Hematopoietic multipotent progenitor cell treated with erythropoietin and hydrocortisone succinate and interleukin-3 and kit ligand, for 4 days (in vitro differentiated cells): Measurements from ENCODE around the gene ART4.

Experiments
- DNase-seq: peaks from one replicate; pipeline ENCODE4 v3.0.0-alpha.2; 2015

ART4 gene

DNA sequence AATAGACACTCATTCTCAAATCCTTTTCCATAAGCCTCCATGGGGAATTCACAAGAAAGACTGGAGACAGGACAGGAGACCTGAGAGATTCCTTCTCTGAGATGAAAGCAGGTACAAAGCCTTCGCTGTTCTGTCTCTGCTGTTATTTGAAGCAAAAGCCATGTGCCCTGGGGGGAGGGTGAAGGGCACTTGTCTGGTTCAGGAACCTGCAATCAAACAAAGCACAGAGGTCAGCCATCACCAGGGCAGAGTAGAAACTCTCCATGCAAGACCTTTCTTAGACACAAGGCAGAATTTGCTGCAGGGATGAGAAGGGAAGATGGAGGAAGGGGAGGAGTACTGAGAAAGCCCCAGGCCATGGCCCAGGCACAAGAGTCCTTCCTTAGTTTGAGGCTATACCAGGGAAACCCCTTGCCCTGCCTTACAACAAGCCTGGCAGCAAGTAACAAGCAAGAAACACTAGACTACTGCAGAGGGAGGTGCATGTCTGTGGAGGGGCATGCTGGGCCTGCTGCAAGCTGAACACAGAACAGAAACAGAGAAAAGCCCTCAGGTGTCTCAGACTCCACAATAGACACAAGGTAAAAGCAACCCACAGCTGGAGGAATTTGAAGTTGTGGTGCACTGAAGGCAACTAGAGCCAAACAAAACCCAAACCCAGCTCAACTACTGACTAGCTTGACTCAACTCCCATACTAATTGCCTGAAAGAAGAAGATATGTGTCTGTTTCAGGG, 7.8 kb upstream of the ART4 start:
- DNase-seq = no peak

DNA sequence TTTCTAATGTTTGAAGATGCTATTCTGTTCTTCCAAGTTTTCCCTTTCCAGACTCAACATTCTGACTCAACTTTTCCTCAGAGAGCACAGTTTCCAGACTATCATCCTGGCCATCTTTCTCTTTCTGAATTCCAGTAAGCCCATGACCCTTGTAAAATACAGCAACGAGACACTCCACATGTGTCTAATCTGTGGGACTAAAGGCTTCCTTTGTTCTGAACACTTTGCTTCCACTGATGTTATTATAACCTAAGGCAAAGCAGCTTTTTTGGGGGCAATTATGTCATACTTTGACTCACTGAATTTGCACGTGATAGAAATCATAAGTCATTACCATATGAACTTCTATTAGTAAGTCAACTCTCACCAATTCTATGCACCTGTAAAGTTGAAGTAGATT, 6.3 kb upstream of the ART4 start:
- DNase-seq = no peak

- DNase-seq = no peak
Observed at GRCh38 chr12:14846876-14847580, 3.7 kb upstream of the ART4 start.

- peak; percentile 67 for DNase-seq
Observed at GRCh38 chr12:14846042-14846587, 2.8 kb upstream of the ART4 start.

- peak; percentile 86 for DNase-seq
Observed at GRCh38 chr12:14845350-14845750, 2.0 kb upstream of the ART4 start.

GRCh38 chr12:14844401-14844800, 1.1 kb upstream of the ART4 start:
- no peak for DNase-seq

DNA sequence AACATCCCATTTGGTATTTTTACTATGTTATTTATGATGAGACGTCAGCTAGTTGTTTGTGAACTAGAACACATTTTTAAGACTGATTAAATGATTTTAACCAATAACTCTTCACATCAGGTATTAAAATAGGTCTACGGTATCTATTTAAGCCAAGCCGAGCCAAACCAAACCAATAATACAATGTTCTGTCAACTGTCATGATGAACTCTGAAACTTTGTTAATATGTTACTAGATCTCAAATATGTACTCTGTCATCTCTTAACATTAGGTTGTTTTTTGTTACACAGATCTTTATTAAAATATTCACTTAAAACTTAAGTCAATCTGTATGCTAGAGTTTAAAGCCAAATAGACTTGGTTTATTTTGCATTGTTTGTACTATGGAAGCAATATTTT, 1.0 kb downstream of the ART4 start:
- DNase-seq = no peak

- DNase-seq = no peak
Observed at GRCh38 chr12:14841761-14842160, 1.6 kb downstream of the ART4 start.

DNA sequence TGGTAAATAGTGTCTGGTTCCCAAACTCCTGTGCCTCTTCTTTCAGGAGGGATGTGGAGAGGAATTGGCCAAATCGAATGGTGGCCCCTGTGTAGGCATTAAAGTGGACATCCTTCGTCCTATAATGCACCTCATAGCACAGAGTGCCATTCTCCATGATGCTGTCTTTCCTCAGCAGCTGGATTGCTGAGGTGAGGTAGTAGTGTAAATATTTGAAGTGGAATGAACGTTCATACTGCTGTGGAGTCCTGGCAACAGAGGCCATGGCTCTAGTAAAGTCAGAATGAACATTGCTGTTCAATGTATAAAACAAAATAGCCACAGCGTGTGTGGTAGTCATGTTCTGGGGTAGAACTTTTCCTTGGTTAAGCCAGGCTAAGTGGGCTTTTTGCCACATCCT, 2.7 kb downstream of the ART4 start:
- DNase-seq = no peak

DNA sequence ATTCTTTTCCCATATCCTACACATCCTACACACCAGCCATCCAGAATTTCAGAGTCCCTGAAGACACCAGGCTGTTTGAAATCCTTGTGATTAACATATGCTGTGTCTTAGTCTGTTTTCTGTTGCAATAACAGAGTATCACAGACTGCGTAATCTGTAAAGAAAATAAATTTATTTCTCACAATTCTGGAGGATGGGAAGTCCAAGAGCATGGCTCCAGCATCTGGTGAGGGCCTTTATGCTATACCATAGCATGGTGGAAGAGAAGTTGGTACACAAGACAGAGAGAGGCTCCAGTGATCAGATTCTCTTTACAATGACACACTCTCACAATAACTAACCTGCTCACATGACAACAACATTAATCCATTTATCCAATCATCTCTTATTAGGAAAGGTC, 4.1 kb downstream of the ART4 start:
- DNase-seq = no peak

- peak; percentile 16 for DNase-seq
Observed at GRCh38 chr12:14836336-14837210, 6.8 kb downstream of the ART4 start.

- no peak for DNase-seq
Observed at GRCh38 chr12:14834509-14834908, 8.8 kb downstream of the ART4 start.

DNA sequence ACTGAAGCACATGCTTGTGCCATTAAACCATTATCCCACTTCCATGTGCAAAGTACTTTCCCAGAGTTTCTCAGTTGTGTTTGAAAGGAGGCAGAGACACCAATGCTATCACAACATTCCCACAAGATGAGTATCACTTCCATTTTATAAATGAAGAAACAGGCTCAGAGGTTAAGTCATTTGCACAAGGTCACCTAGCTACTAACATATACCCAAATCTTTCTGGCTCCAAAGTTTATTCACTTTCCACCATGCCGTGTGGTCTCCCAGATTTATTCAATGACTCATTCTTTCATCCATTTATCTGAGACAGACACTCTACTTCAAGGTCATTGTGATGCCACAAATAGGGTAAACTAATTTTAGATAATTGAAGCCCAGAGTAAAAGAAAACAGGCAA, 9.4 kb downstream of the ART4 start:
- DNase-seq = peak; percentile 29

GRCh38 chr12:14833336-14833735, 10.0 kb downstream of the ART4 start:
- no peak for DNase-seq

DNA sequence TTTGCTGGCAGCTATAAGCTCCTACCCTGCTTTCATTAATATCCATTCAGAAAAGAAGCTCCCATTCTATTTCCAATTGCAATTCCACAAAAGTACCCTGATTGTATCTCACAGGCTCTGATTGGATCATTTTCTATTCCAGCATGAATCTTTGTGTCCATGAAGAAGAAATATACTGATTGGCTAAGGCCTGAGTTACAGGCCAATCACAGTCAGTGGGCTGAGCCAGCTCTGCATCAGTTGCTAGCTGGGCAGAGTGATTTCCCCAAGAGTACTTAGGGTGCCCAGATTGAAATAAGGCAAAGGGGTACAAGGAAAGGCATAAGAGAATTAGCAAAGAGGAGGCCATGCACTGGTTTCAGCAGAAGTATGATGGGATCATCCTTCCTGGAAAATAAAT, 14.4 kb downstream of the ART4 start:
- DNase-seq = no peak

GRCh38 chr12:14827043-14827442, 16.3 kb downstream of the ART4 start:
- DNase-seq = no peak

GRCh38 chr12:14826491-14826890, 16.8 kb downstream of the ART4 start:
- DNase-seq = no peak

DNA sequence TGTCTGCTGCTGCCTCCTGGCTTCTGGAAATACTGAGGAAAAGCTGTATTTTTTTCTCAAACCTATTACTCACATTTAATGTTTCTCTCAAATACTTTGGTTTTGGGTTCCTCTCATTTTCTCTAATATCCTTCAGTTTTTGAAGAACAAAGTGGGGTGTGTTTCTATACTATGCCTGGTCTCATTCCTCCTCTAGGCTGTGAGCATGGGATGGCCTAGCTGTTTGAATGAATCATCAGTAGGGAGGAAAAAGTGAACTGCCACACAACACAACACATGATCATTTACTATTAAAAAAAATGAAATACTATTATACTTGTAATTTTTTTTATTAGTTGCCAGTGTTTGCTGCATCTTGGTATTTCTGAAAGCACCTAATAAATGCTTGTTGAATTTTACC, 18.1 kb downstream of the ART4 start:
- no peak for DNase-seq

DNA sequence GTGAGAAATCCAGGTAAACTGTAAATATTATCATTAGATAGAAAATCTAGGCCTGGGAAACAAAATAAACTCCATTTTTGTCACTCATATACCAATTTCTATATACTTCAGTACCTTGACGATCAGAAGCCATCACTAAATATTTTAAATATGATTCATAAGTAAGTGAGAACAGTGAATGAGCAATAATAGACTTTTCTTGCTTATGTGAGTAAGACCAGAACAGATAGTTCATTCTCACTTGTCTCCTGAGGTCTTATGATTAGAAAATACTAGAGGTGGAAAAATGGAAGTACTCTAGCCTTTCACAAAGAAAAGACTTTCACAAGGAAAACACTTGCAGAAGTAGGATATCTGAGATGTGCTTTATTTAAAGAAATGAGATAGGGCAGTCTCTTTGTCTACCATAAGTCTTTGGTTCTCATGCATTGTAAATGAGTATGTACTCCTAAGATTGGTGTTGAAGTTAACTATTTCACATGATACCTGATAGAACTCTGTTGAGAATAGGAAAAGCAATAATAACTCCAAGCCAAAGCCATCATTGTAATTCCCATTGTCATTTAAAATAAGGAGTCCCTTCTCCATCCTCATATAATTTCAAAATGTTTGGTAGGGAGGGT, 19.2 kb downstream of the ART4 start:
- no peak for DNase-seq

GRCh38 chr12:14814014-14814413, 29.3 kb downstream of the ART4 start, which contains the start of gene SMCO3:
Gene SMCO3, minus strand, starts transcription at chr12:14814182. Its CDS starts 7,502 bp downstream, at chr12:14806680.
- DNase-seq = no peak

DNA sequence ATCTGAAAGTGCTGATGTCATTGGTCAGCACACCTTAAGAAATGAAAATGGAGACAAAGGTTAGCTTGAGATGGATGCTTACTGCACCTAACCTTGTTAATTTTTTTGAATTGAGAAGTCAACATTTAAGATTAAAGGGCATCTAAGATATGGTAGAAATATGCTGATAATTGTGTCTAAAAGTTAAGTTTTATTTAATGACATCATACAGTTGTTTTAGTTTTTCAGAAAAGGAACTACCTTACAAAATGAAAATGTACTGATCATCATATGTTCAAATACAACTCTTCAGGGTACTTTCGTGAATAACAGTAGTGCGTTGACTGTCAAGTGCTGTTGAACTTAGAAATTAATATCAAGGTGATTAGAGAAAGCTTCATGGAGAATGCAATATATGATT, 31.8 kb downstream of the ART4 start:
- DNase-seq = no peak

- DNase-seq = peak; percentile 43
Observed at GRCh38 chr12:14810953-14811483, 32.3 kb downstream of the ART4 start.
